Medulla oblongata (tissue), 1 donor: ENCODE results near the gene B3GAT1.
"Not testable (repeated sequence)": the region's sequence is repeated elsewhere in the genome, so short reads cannot be mapped to it uniquely, and the experiment has no call there.

ENCODE experiments used
- DNase-seq: peaks from one replicate; pipeline ENCODE4 v3.0.0-alpha.2; 2015; ENCODE audit errors: extremely low spot score

Gene B3GAT1

GRCh38 chr11:134355136-134355535 is 56.9 kb downstream of the B3GAT1 start:
- no peak for DNase-seq

GRCh38 chr11:134352111-134352510 is 59.9 kb downstream of the B3GAT1 start:
- DNase-seq = no peak

- DNase-seq = no peak
These were observed 61.7 kb downstream of the B3GAT1 start for GRCh38 chr11:134350381-134350780.

GRCh38 chr11:134349802-134350355 is 62.2 kb downstream of the B3GAT1 start:
- no peak for DNase-seq

GRCh38 chr11:134349109-134349801 is 62.8 kb downstream of the B3GAT1 start:
- no peak for DNase-seq

- DNase-seq = no peak
These were observed 64.6 kb downstream of the B3GAT1 start for GRCh38 chr11:134347441-134347840.

- no peak for DNase-seq
These were observed 65.1 kb downstream of the B3GAT1 start for GRCh38 chr11:134346976-134347350.

GRCh38 chr11:134346101-134346975 is 65.7 kb downstream of the B3GAT1 start:
- DNase-seq = no peak

GRCh38 chr11:134345237-134345550 is 66.8 kb downstream of the B3GAT1 start:
- no peak for DNase-seq

GRCh38 chr11:134344497-134345236 is 67.4 kb downstream of the B3GAT1 start:
- not testable (repeated sequence) for DNase-seq

- DNase-seq = no peak
These were observed 68.4 kb downstream of the B3GAT1 start for GRCh38 chr11:134343646-134344045.

- no peak for DNase-seq
These were observed 69.3 kb downstream of the B3GAT1 start for GRCh38 chr11:134342572-134343340.

GRCh38 chr11:134341805-134342571 is 70.1 kb downstream of the B3GAT1 start:
- no peak for DNase-seq

- no peak for DNase-seq
These were observed 71.6 kb downstream of the B3GAT1 start for GRCh38 chr11:134340354-134340964.

GRCh38 chr11:134339756-134340155 is 72.3 kb downstream of the B3GAT1 start:
- no peak for DNase-seq

- DNase-seq = no peak
These were observed 73.4 kb downstream of the B3GAT1 start for GRCh38 chr11:134338654-134339053.

- no peak for DNase-seq
These were observed 74.0 kb downstream of the B3GAT1 start for GRCh38 chr11:134338068-134338467.

- no peak for DNase-seq
These were observed 75.0 kb downstream of the B3GAT1 start for GRCh38 chr11:134337051-134337450.

GRCh38 chr11:134334796-134335571 is 77.1 kb downstream of the B3GAT1 start:
- no peak for DNase-seq
